ENCODE data around the gene TICAM1.

DNA sequence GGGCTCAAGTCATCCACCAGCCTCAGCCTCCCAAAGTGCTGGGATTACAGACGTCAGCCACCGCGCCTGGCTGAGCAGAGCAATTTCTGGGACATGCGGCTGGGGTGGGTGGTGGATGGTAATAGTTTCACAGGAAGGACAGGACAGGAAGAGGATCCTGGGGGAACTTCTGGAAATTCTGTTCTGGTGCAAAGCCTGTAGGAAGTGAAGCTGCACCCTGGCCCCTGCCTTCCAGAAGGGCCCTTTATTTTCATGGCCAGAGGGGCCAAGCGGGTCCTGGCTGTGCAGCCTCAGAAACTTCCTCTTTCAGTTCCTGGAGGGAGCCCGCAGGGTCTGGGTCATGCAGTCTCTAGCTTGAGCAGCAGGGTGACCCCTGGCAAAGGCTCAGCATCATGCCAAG lies 24.3 kb downstream of the TICAM1 start:
- TF ChIP-seq, protein P1, sequence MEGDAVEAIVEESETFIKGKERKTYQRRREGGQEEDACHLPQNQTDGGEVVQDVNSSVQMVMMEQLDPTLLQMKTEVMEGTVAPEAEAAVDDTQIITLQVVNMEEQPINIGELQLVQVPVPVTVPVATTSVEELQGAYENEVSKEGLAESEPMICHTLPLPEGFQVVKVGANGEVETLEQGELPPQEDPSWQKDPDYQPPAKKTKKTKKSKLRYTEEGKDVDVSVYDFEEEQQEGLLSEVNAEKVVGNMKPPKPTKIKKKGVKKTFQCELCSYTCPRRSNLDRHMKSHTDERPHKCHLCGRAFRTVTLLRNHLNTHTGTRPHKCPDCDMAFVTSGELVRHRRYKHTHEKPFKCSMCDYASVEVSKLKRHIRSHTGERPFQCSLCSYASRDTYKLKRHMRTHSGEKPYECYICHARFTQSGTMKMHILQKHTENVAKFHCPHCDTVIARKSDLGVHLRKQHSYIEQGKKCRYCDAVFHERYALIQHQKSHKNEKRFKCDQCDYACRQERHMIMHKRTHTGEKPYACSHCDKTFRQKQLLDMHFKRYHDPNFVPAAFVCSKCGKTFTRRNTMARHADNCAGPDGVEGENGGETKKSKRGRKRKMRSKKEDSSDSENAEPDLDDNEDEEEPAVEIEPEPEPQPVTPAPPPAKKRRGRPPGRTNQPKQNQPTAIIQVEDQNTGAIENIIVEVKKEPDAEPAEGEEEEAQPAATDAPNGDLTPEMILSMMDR (IDR thresholded peaks at IDR 0.05): no peak
- TF ChIP-seq ZNF416 (CRISPR knock-in tag; IDR thresholded peaks at IDR 0.05): no peak
- TF ChIP-seq ZNF423 (CRISPR knock-in tag; IDR thresholded peaks at IDR 0.05): no peak
- TF ChIP-seq, protein P2, sequence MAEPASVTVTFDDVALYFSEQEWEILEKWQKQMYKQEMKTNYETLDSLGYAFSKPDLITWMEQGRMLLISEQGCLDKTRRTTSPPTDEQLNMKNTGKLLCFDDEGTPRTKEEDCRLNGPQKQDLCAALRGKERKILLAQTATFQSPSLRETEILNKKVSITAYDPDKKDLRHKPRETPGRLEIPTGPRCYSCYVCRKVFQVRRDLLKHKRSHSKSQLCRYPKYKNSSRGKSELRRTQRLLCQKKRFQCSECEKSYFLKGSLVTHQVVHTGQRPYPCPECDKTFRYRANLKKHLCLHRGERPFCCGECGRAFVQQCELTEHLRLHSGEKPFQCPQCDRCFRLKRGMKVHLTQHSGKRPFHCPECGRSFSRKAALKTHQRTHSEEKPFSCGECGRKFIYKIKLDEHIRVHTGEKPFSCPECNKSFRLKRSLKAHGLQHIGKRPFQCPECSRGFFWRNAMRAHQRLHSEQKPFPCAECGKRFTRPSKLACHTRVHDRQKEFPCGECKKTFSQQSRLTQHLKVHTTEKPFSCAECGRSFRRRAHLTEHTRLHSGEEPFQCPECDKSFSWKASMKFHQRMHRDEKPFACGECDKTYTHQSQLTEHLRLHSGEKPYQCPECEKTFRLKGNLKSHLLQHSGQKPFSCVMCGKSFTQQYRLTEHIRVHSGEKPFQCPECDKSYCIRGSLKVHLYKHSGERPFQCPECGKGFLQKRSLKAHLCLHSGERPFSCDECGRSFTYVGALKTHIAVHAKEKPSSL (CRISPR knock-in tag; conservative IDR thresholded peaks at IDR 0.05): no peak
- TF ChIP-seq, protein P3, sequence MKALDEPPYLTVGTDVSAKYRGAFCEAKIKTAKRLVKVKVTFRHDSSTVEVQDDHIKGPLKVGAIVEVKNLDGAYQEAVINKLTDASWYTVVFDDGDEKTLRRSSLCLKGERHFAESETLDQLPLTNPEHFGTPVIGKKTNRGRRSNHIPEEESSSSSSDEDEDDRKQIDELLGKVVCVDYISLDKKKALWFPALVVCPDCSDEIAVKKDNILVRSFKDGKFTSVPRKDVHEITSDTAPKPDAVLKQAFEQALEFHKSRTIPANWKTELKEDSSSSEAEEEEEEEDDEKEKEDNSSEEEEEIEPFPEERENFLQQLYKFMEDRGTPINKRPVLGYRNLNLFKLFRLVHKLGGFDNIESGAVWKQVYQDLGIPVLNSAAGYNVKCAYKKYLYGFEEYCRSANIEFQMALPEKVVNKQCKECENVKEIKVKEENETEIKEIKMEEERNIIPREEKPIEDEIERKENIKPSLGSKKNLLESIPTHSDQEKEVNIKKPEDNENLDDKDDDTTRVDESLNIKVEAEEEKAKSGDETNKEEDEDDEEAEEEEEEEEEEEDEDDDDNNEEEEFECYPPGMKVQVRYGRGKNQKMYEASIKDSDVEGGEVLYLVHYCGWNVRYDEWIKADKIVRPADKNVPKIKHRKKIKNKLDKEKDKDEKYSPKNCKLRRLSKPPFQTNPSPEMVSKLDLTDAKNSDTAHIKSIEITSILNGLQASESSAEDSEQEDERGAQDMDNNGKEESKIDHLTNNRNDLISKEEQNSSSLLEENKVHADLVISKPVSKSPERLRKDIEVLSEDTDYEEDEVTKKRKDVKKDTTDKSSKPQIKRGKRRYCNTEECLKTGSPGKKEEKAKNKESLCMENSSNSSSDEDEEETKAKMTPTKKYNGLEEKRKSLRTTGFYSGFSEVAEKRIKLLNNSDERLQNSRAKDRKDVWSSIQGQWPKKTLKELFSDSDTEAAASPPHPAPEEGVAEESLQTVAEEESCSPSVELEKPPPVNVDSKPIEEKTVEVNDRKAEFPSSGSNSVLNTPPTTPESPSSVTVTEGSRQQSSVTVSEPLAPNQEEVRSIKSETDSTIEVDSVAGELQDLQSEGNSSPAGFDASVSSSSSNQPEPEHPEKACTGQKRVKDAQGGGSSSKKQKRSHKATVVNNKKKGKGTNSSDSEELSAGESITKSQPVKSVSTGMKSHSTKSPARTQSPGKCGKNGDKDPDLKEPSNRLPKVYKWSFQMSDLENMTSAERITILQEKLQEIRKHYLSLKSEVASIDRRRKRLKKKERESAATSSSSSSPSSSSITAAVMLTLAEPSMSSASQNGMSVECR (CRISPR knock-in tag; IDR thresholded peaks at IDR 0.05; ENCODE audit: borderline replicate concordance): no peak
- TF ChIP-seq MXD4 (CRISPR knock-in tag; IDR thresholded peaks at IDR 0.05; ENCODE audit: borderline replicate concordance): no peak
